GM12801 (cell line): ENCODE measurements around the gene YJEFN3.

ENCODE experiments used
- TF ChIP-seq, protein P1 (sequence below): IDR thresholded peaks from one replicate; pipeline ENCODE4 v1.5.1; 2011; ENCODE audit warnings: control low read depth; ENCODE audit not compliant: insufficient read length; ENCODE audit errors: extremely low read depth

YJEFN3 gene

DNA sequence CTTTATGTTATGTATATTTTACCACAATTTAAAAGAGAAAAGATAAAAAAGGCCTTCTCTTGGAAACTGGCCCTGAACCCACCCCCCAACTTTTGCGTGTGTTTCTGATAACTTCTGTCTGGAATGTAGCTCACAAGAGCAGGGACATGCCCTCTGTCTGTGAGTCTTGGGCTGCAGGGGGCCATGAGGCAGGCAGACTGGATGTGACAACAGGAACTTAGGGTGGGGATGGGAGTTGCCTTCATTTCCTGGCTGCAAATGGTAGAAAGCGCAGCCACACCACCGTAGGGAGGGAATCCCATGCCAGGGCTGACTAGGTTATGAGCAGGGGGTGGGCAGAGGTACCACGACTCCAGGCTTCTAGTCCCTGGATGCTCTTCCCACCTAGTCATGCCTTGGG lies 31.2 kb downstream of the YJEFN3 start:
- TF ChIP-seq, protein P1, sequence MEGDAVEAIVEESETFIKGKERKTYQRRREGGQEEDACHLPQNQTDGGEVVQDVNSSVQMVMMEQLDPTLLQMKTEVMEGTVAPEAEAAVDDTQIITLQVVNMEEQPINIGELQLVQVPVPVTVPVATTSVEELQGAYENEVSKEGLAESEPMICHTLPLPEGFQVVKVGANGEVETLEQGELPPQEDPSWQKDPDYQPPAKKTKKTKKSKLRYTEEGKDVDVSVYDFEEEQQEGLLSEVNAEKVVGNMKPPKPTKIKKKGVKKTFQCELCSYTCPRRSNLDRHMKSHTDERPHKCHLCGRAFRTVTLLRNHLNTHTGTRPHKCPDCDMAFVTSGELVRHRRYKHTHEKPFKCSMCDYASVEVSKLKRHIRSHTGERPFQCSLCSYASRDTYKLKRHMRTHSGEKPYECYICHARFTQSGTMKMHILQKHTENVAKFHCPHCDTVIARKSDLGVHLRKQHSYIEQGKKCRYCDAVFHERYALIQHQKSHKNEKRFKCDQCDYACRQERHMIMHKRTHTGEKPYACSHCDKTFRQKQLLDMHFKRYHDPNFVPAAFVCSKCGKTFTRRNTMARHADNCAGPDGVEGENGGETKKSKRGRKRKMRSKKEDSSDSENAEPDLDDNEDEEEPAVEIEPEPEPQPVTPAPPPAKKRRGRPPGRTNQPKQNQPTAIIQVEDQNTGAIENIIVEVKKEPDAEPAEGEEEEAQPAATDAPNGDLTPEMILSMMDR: no peak

DNA sequence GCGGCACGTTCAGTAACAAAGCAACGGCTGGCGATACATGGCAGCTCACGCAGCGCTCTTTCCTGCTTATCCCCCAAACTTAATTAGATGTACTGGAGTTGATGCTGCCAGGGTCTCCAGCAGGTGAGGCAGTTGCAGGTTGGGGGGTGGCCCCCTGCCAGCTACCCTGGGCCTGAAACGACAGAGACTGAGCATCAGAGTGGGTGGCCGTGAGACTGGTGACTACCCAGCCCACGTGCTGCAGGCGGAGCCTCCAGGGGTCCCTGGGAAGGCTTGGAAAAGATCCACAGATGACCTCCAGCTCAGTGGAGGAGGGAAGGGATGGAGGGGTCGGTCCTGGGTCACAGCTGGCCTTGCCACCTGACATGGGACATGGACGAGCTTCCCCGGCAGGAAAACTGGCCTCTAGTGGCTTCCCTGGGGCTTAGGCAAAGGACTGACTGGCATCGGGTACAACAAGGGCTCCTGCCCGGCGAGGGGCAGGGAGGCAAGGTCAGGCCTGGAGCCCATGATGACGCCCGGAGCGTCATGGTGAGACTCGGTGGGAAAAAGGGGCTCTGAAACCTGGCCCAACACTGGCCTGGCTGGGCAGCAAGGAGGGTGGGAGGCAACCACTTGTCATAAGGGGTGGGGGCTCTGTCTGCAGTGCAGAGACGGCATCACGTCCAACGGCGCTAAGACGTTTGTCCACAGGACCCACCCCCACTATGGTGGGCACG lies 33.4 kb downstream of the YJEFN3 start:
- TF ChIP-seq, protein P1: no peak

DNA sequence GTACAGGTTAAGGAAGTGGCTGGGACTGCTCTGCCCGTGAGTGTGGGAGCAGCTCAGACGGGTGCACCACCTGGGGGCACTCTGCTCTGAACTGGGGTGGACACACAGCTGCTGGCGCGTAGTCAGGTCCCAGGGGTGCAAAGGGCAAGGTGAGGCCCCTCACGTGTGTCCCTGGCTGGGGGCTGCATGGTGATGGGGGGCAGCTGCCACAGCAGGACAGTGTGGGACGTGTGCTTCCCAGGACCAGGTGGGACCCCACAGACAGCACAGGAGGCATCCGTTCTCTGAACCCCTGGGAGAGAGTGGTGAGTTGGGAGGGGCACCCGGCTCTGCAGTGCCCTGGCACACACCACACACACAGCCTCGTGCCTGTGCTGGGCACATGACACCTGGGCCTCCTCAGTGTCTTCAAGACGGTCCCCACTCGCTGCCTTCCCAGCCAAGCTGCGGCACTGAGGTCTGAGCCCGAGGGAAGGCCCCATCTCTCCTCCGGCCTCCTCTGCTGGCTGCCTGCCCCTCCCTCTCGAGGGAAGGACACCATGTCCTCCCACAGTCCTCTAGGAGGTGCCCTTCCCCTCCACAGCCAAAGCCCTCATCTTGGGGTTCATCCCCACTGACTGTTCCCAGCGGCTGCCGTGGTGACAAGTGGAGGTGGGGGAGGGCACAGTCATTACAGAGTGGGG lies 34.1 kb downstream of the YJEFN3 start:
- TF ChIP-seq, protein P1: no peak

DNA sequence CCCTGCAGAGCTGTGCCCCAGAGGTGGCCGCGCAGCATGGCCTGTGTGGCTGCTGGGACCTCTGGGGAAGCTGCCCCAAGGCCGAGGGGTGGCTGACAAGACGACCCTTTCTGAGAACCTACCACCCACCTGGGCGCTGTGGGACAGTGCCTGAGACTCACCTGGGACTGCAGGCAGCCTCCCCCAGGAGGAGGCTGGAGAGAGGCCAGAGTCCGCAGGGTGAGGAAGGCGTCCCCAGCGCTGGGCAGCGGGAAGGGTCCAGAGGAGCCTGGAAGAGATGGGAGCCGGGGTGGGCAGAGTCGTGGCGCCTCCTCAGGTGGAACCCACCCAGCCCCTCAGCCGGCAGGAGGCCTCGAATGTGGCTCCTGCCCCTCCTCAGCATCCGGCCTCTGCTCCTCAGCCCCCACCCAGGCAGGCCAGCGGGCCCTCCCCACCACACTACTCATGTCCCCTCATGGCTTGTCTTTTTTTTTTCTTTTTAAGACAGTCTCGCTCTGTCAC lies 34.7 kb downstream of the YJEFN3 start:
- TF ChIP-seq, protein P1: no peak

DNA sequence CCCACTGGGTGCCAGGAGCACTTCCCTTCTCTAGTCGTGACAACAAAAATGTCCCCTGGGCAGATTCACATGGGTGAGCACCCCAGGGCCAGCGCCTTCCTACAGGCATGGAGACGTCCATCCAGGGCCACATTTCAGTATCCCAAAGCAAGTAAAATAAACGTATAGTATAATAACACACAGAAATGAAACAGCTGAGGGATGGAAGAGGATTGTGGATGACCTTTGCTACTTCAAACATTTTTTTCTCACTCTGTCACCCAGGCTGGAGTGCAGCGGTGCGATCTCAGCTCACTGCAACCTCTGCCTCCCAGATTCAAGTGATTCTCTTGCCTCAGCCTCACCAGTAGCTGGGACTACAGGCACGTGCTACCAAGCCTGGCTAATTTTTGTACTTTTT lies 37.6 kb downstream of the YJEFN3 start:
- TF ChIP-seq, protein P1: no peak

DNA sequence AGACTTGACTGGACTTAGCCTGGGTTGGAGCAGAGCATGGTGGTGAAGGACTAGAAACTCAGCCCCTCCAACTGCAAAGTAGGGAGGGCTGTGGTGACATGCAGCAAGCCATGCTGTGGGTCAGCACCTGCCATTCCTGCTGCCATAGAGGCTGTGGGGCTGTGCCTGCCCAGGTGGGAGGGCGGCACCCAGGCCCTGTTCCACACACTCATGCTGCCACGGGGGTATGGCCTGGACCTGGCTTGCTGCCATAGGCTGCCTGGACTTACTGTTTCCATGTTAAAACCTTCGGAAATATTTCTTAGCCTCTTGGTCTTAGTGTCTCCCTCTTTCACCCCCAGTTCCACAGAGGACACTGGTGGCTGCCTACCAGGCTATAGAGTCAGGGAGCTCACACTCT lies 38.7 kb downstream of the YJEFN3 start:
- TF ChIP-seq, protein P1: no peak

DNA sequence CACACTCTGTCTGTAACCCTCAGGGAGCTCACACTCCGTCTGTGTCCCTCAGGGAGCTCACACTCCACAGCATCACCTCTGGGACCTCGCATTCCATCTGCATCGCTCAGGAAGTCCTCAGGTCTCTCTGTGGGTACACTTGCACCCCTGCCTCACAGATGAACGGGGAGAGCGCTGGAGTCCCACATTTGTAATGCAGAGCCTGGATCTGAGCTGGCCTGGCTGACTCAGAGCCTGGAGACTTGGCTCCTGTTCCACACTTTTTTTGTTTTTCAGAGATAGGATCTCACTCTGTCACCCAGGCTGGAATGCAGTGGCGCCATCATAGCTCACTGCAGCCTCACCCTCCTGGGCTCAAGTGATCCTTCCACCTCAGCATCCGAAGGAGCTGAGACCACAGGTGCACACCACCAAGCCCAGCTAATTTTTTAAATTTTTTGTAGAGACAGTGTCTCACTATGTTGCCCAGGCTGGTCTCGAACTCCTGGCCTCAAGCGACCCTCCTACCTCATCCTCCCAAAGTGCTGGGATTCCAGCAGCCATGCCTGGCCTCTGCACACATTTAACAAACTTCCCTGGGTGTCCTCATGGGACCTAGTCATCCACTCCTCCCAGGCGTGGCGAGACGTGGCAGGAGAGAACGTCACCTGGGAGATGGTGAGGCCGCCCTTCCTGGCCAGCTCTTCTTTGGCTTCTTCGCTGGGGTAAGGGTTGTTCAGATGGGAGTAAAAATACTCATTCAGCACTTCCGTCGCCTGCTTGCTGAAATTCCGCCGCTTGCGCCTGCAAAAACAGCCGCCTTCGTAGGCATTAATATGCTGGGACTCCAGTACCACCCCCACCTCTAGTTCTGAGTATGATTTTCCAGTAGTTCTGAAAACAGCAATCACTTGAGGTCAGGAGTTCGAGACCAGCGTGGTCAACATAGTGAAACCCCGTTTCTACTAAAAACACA lies 40.4 kb downstream of the YJEFN3 start:
- TF ChIP-seq, protein P1: no peak
